22Rv1 (cell line): ENCODE results near the gene SPIB.

Experiments used
- H3K27ac ChIP-seq: fragments of 450-650 bp; 2 replicates; pipeline ENCODE4 v1.5.1; 2017
- ZFX ChIP-seq: fragments of 450-650 bp; IDR thresholded peaks from 2 replicates; pipeline ENCODE4 v1.6.1; 2017; ENCODE audit warnings: antibody characterized with exemption, borderline replicate concordance
- TF ChIP-seq, protein P1 (sequence below): fragments of 450-650 bp; IDR thresholded peaks from 2 replicates; pipeline ENCODE4 v1.5.1; 2017; ENCODE audit warnings: mild to moderate bottlenecking

SPIB gene

DNA sequence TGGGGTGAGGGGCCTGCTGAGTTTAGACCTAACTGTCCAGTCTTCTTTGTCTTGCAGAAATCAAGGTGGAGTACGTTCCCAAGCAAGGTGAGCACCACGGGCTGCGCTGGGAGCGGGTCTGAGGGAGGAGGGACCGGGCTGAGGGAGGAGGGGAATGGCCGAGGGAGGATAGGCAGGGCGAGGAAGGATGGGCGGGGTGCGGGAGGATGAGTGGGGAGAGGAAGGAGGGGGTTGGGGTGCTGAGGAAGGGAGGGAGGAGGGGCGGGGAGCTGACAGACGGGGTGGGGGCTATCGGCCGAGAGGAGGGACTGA is 32.4 kb downstream of the SPIB start:
- TF ChIP-seq, protein P1, sequence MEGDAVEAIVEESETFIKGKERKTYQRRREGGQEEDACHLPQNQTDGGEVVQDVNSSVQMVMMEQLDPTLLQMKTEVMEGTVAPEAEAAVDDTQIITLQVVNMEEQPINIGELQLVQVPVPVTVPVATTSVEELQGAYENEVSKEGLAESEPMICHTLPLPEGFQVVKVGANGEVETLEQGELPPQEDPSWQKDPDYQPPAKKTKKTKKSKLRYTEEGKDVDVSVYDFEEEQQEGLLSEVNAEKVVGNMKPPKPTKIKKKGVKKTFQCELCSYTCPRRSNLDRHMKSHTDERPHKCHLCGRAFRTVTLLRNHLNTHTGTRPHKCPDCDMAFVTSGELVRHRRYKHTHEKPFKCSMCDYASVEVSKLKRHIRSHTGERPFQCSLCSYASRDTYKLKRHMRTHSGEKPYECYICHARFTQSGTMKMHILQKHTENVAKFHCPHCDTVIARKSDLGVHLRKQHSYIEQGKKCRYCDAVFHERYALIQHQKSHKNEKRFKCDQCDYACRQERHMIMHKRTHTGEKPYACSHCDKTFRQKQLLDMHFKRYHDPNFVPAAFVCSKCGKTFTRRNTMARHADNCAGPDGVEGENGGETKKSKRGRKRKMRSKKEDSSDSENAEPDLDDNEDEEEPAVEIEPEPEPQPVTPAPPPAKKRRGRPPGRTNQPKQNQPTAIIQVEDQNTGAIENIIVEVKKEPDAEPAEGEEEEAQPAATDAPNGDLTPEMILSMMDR, result no peak
- no peak for TF ChIP-seq ZFX
- H3K27ac ChIP-seq, result no peak overlapping the region

DNA sequence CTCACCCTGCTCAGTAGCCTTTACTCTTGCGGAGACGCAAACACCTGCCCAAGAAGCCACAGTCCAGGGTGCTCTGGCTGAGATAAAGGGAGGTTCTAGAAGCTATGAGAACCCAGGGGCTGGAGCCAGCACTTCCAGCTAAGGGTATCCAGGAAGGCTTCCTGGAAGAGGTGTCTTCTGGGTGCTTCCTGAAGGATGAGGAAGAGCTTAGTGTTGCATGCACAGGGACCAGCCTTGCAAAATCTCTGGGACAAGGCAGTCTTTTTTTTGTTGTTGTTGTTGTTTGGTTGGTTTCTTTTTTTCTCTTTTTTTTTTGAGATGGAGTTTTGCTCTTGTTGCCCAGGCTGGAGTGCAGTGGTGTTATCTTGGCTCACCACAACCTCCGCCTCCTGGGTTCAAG is 34.5 kb downstream of the SPIB start:
- H3K27ac ChIP-seq, result no peak overlapping the region
- TF ChIP-seq, protein P1, result no peak

DNA sequence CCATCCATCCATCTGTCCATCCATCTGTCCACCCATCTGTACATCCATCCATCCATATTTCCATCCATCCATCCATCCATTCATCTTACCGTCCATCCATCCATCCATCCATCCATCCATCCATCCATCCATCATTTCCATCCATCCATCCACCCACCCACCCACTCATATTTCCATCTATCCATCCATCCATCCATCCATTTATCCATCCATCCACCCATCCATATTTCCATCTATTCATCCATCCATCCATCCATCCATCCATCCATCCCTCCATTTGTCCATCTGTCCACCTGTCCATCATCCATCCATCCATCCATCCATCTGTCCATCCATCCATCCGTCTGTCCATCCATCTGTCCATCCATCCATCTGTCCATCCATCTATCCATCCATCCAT is 37.3 kb downstream of the SPIB start:
- no peak overlapping the region for H3K27ac ChIP-seq
- TF ChIP-seq ZFX, result no peak
- TF ChIP-seq, protein P1, result no peak

DNA sequence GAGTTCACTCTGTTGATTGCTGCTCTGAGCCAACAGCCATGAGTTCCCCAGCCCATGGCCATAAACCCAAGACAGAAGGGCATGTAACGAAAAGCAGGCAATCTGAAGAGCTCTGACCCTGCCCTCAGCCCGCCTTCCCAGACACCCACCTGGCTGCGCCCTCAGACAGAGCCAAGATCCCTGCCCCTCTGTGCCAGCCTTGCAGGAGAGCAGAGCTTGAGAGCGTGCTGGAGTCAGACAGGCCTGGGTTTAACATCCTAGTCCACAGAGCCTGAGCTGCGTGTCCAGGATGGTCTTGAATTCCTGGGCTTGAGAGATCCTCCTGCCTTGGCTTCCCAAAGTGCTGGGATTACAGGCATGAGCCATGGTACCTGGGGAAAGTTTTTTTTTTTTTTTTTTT is 38.6 kb downstream of the SPIB start:
- TF ChIP-seq ZFX, result no peak
- TF ChIP-seq, protein P1, result no peak

DNA sequence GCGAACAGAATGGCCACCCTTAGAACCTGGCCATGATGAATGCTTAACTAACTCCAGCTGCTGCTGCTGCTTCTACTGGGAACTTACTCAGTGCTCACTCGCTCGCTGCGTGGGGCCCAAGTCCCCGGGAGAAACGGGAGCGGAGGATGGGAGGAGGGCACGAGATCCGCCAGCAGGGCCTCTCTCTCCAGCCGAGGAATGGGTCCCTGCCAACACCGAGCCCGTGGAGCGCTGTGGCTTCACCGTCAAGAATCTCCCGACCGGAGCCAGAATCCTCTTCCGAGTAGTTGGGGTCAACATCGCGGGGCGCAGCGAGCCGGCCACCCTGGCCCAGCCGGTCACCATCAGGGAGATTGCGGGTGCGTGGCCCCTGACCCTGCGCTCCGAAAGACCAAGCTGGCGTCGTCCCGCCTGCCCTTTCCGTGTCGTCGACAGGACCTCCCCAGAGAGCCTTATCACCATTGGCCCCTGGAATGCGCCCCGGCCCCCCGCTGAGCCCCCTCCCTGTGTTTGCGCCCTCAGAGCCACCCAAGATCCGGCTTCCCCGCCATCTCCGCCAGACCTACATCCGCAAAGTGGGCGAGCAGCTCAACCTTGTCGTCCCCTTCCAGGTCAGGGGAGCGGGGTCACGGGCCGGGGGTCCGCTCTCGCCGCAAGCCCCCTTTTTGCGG is 39.8 kb downstream of the SPIB start:
- H3K27ac ChIP-seq, result no peak overlapping the region
- TF ChIP-seq, protein P1, result no peak
- no peak for TF ChIP-seq ZFX

More for the DNA sequence above, 38.6 kb downstream of the SPIB start:
- no peak overlapping the region for H3K27ac ChIP-seq

DNA sequence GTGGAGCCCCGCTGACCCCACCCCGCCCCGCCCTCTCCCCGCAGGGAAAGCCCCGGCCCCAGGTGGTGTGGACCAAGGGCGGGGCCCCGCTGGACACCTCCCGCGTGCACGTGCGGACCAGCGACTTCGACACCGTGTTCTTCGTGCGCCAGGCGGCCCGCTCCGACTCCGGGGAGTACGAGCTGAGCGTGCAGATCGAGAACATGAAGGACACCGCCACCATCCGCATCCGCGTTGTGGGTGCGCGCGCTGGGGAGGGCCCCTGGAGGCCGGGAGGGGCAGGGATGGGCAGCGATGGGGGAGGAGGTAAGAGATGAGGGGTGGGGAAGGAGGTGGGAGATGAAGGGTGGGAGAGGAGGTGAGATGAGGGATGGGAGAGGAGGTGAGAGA is 40.3 kb downstream of the SPIB start:
- TF ChIP-seq ZFX, result no peak
- TF ChIP-seq, protein P1, result no peak
- H3K27ac ChIP-seq, result no peak overlapping the region

DNA sequence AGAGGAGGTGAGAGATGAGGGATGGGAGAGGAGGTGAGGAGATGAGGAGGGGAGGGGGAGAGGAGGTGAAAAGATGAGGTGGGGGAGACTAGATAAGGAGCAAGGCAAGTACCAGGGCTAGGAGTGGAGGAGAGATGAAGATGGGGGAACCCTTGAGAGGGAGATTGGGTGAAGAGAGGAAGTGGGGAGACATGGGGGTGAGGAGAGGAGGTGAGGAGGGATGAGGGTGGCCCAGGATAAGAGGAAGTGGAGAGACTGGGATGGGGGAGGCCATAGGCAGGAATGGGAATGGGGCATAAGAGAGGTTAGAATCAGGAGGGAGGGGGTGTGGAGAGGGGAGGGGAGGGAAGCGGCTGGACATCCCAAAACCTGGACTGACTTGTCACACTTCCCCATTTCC is 40.9 kb downstream of the SPIB start:
- no peak overlapping the region for H3K27ac ChIP-seq
- TF ChIP-seq ZFX, result no peak
- TF ChIP-seq, protein P1, result no peak
